ENCODE measurements around the gene MMP23B.

Gene MMP23B

GRCh38 chr1:1616045-1616790 lies 15.8 kb upstream of the MMP23B start:
- H3K4me3 ChIP-seq (replicated peaks; ENCODE audit: low read depth, low read length) = peak overlapping the region; percentile 77
- TF ChIP-seq CTCF (IDR thresholded peaks at IDR 0.05; ENCODE audit: low read depth, low read length, missing control alignments) = no peak
- no peak for DNase-seq (ENCODE audit: extremely low read depth, low read depth)

- no peak for DNase-seq (ENCODE audit: extremely low read depth, low read depth)
- peak overlapping the region; percentile 77 for H3K4me3 ChIP-seq (replicated peaks; ENCODE audit: low read depth, low read length)
- TF ChIP-seq CTCF (IDR thresholded peaks at IDR 0.05; ENCODE audit: low read depth, low read length, missing control alignments) = no peak
Observed at GRCh38 chr1:1616838-1617237, 15.1 kb upstream of the MMP23B start.

- no peak for DNase-seq (ENCODE audit: extremely low read depth, low read depth)
- no peak overlapping the region for H3K4me3 ChIP-seq (replicated peaks; ENCODE audit: low read depth, low read length)
- no peak for TF ChIP-seq CTCF (IDR thresholded peaks at IDR 0.05; ENCODE audit: low read depth, low read length, missing control alignments)
Observed at GRCh38 chr1:1617516-1617915, 14.5 kb upstream of the MMP23B start.

GRCh38 chr1:1617925-1618324 lies 14.0 kb upstream of the MMP23B start:
- no peak for TF ChIP-seq CTCF (IDR thresholded peaks at IDR 0.05; ENCODE audit: low read depth, low read length, missing control alignments)
- DNase-seq (ENCODE audit: extremely low read depth, low read depth) = no peak
- no peak overlapping the region for H3K4me3 ChIP-seq (replicated peaks; ENCODE audit: low read depth, low read length)

- TF ChIP-seq CTCF (IDR thresholded peaks at IDR 0.05; ENCODE audit: low read depth, low read length, missing control alignments) = no peak
- H3K4me3 ChIP-seq (replicated peaks; ENCODE audit: low read depth, low read length) = no peak overlapping the region
- no peak for DNase-seq (ENCODE audit: extremely low read depth, low read depth)
Observed at GRCh38 chr1:1618396-1619068, 13.4 kb upstream of the MMP23B start.

GRCh38 chr1:1619917-1620361 lies 12.0 kb upstream of the MMP23B start:
- peak; percentile 35 for TF ChIP-seq CTCF (IDR thresholded peaks at IDR 0.05; ENCODE audit: low read depth, low read length, missing control alignments)
- no peak for DNase-seq (ENCODE audit: extremely low read depth, low read depth)
- no peak overlapping the region for H3K4me3 ChIP-seq (replicated peaks; ENCODE audit: low read depth, low read length)

Data from HFF-Myc (cell line).